Small intestine (tissue), 7 donors: Measurements from ENCODE around the gene MINDY4. TPM values are rescaled to one million over a fixed set of nuclear protein-coding genes. Genes with fewer than 3 reads are reported as not detected.

Experiments used
- DNase-seq, 2 donors: peaks; one replicate each; pipeline versions ENCODE4 v3.0.0 to v3.0.0-alpha.2; 2013
- FAIRE-seq: peaks from 2 replicates; lab custom pipeline; 2012; peaks lifted over from hg19 to GRCh38; lab: Jason Lieb, UNC
- H3K27ac ChIP-seq, 3 donors: one replicate each; pipeline ENCODE4 v1.5.1; 2013; ENCODE audit warnings: low read length in 2 of 3, mild to moderate bottlenecking in 2 of 3, control low read depth in 1 of 3, inconsistent platforms in 1 of 3, low read depth in 1 of 3, moderate library complexity in 1 of 3
- H3K27me3 ChIP-seq, 3 donors: one replicate each; pipeline ENCODE4 v1.6.1; 2013; ENCODE audit warnings: low read length in 3 of 3, inconsistent platforms in 1 of 3; ENCODE audit not compliant: control insufficient read depth in 3 of 3, insufficient read depth in 3 of 3
- H3K36me3 ChIP-seq, 3 donors: one replicate each; pipeline ENCODE4 v1.6.1; 2013; ENCODE audit warnings: low read length in 3 of 3, inconsistent platforms in 1 of 3, low read depth in 1 of 3, mild to moderate bottlenecking in 1 of 3, moderate library complexity in 1 of 3; ENCODE audit not compliant: control insufficient read depth in 3 of 3, insufficient read depth in 2 of 3
- H3K4me1 ChIP-seq, 3 donors: one replicate each; pipeline ENCODE4 v1.6.1; 2013; ENCODE audit warnings: low read length in 2 of 3, inconsistent platforms in 1 of 3, low read depth in 1 of 3, mild to moderate bottlenecking in 1 of 3, moderate library complexity in 1 of 3; ENCODE audit not compliant: control insufficient read depth in 3 of 3, insufficient read depth in 2 of 3
- H3K4me3 ChIP-seq, 3 donors: one replicate each; pipeline ENCODE4 v1.5.1; 2013; ENCODE audit warnings: low read length in 3 of 3, control low read depth in 1 of 3, inconsistent platforms in 1 of 3, low read depth in 1 of 3, mild to moderate bottlenecking in 1 of 3, moderate library complexity in 1 of 3
- H3K9me3 ChIP-seq, 2 donors: one replicate each; pipeline ENCODE4 v1.6.1; 2013; ENCODE audit warnings: low read depth in 1 of 2, low read length in 1 of 2; ENCODE audit not compliant: control insufficient read depth in 2 of 2, insufficient read depth in 1 of 2
- WGBS, 3 donors: extraction: QIAGEN DNeasy Blood & Tissue Kit; methylation state at CpG; one replicate each; pipeline ENCODE4 v1.1.7; 2013; 5-methylcytosine and 5-hydroxymethylcytosine counted together
- polyA plus RNA-seq, 4 donors: library from polyadenylated mRNA; stranded (reverse) in 3 of 4; unstranded in 1 of 4; fragments of 200-250 nt in 3 of 4; fragments of 120-200 nt in 1 of 4; gene quantifications; one replicate each; pipeline versions ENCODE4 v1.2.1 to v1.2.3, GENCODE V29; 2013
- donor health status: healthy with polysubstance abuse.
- donor health status: control.
- donor health status: control.
- donor health status: Bipolar disorder and iron deficiency.
- donor health status: healthy.

Gene MINDY4
- polyA plus RNA-seq, 4 donors: 0.22 to 6.5 (median 1.9) TPM

- FAIRE-seq (no peak), DNase-seq (no peak)
- peak overlapping the region in 1 of 3 donors; percentile 64 for H3K27ac ChIP-seq
- no peaks in the 10 kb centered on the region for H3K27me3 ChIP-seq
- peaks cover 0 to 57% (median 0%) of the 10 kb centered on the region in 3 donors for H3K36me3 ChIP-seq
- peaks cover 5 to 43% (median 13%) of the 10 kb centered on the region in 3 donors for H3K4me1 ChIP-seq
- no peak overlapping the region for H3K4me3 ChIP-seq
- WGBS, 3 donors: 85 to 92% (median 89%) methylated on average over 4 of the region's 4 CpGs
- no peaks in the 10 kb centered on the region for H3K9me3 ChIP-seq
Observed at GRCh38 chr7:30865821-30866220, 94.6 kb downstream of the MINDY4 start.

GRCh38 chr7:30866939-30867338 is 95.7 kb downstream of the MINDY4 start:
- peak; percentile 46 to 83 for DNase-seq
- FAIRE-seq: no peak

GRCh38 chr7:30867483-30867882 is 96.3 kb downstream of the MINDY4 start:
- WGBS, 3 donors: 14 to 64% (median 45%) methylated on average over 1 of the region's 1 CpG
- no peak for FAIRE-seq
- peaks cover 0 to 49% (median 0%) of the 10 kb centered on the region in 3 donors for H3K36me3 ChIP-seq
- H3K9me3 ChIP-seq: no peaks in the 10 kb centered on the region
- no peaks in the 10 kb centered on the region for H3K27me3 ChIP-seq
- DNase-seq: peak in 1 of 2 donors; percentile 7
- peak overlapping the region in 1 of 3 donors; percentile 46 for H3K27ac ChIP-seq
- no peak overlapping the region for H3K4me3 ChIP-seq
- H3K4me1 ChIP-seq: peaks cover 5 to 43% (median 13%) of the 10 kb centered on the region in 3 donors

More at GRCh38 chr7:30866939-30867338, 95.7 kb downstream of the MINDY4 start:
- Histone ChIP-seq H3K27ac (peak overlapping the region in 1 of 3 donors; percentile 64), H3K36me3 (peaks cover 0 to 49% (median 0%) of the 10 kb centered on the region in 3 donors), H3K4me1 (peaks cover 5 to 43% (median 13%) of the 10 kb centered on the region in 3 donors), H3K27me3 (no peaks in the 10 kb centered on the region), H3K9me3 (no peaks in the 10 kb centered on the region), H3K4me3 (no peak overlapping the region)
- WGBS, 3 donors: 84 to 89% (median 84%) methylated on average over 7 of the region's 7 CpGs

GRCh38 chr7:30869794-30870611 is 98.8 kb downstream of the MINDY4 start:
- H3K4me3 ChIP-seq: no peak overlapping the region
- DNase-seq (no peak), FAIRE-seq (no peak)
- H3K27me3 ChIP-seq: no peaks in the 10 kb centered on the region
- H3K27ac ChIP-seq: no peak overlapping the region
- H3K9me3 ChIP-seq: peaks cover 0 to 12% of the 10 kb centered on the region in 2 donors
- WGBS, 3 donors: 73 to 82% (median 81%) methylated on average over 13 of the region's 13 CpGs
- H3K36me3 ChIP-seq: peaks cover 0 to 58% (median 0%) of the 10 kb centered on the region in 3 donors
- peaks cover 5 to 26% (median 13%) of the 10 kb centered on the region in 3 donors for H3K4me1 ChIP-seq

- Histone ChIP-seq H3K4me3 (no peak overlapping the region), H3K36me3 (peaks cover 0 to 58% (median 0%) of the 10 kb centered on the region in 3 donors), H3K9me3 (peaks cover 0 to 12% of the 10 kb centered on the region in 2 donors), H3K27ac (no peak overlapping the region), H3K27me3 (no peaks in the 10 kb centered on the region), H3K4me1 (peaks cover 5 to 16% (median 7%) of the 10 kb centered on the region in 3 donors)
- FAIRE-seq: no peak
- WGBS, 3 donors: 62 to 83% (median 82%) methylated on average over 10 of the region's 10 CpGs
- no peak for DNase-seq
Observed at GRCh38 chr7:30870821-30871518, 99.8 kb downstream of the MINDY4 start.

DNA sequence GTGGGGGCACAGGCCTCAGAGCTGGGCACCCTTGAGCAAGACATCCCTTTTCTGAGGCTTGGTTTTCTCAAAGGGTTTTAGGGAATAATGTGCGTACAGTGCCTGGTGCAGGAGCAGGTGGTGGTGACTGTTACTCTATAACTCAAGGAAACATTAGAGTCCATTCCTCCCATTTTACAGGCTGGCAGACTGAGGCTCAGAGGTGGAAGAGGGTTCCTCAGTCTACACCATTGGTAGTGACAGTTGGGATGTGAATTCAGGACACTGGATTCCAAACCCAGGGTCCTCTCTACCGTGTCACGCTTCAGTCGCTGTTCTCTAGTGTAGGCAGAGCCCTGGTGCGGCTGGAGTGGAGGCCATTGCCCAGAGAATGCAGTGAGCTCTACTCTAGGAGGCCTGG is 100.4 kb downstream of the MINDY4 start:
- DNase-seq: no peak
- Histone ChIP-seq H3K4me3 (no peak overlapping the region), H3K9me3 (peaks cover 0 to 12% of the 10 kb centered on the region in 2 donors), H3K27me3 (no peaks in the 10 kb centered on the region), H3K27ac (no peak overlapping the region), H3K36me3 (peaks cover 0 to 58% (median 0%) of the 10 kb centered on the region in 3 donors), H3K4me1 (peaks cover 2 to 9% (median 7%) of the 10 kb centered on the region in 3 donors)
- no peak for FAIRE-seq
- 92 to 98% (median 96%) methylated on average over 5 of the region's 5 CpGs for WGBS, 3 donors

GRCh38 chr7:30873207-30873606 is 102.0 kb downstream of the MINDY4 start:
- no peak for DNase-seq
- Histone ChIP-seq H3K4me1 (no peaks in the 10 kb centered on the region), H3K4me3 (no peak overlapping the region), H3K36me3 (peaks cover 0 to 70% (median 0%) of the 10 kb centered on the region in 3 donors), H3K9me3 (peaks cover 0 to 12% of the 10 kb centered on the region in 2 donors), H3K27me3 (no peaks in the 10 kb centered on the region), H3K27ac (no peak overlapping the region)
- FAIRE-seq: no peak
- WGBS, 3 donors: 70 to 80% (median 78%) methylated on average over 2 of the region's 2 CpGs

- Histone ChIP-seq H3K4me3 (no peak overlapping the region), H3K4me1 (no peaks in the 10 kb centered on the region), H3K9me3 (peaks cover 0 to 12% of the 10 kb centered on the region in 2 donors), H3K27ac (no peak overlapping the region), H3K36me3 (peaks cover 0 to 70% (median 0%) of the 10 kb centered on the region in 3 donors), H3K27me3 (no peaks in the 10 kb centered on the region)
- FAIRE-seq (no peak), DNase-seq (no peak)
- WGBS, 3 donors: 74 to 97% (median 86%) methylated on average over 6 of the region's 6 CpGs
Observed at GRCh38 chr7:30873656-30874055, 102.4 kb downstream of the MINDY4 start.
